Stimulated activated CD8-positive, alpha-beta memory T cell treated with anti-CD3 and anti-CD28 coated beads, Interleukin-15, amount 100 ng/mL, for 48 hours (primary cell): ENCODE results near the gene PURA.

Experiments
- DNase-seq, 2 donors: peaks; one replicate each; pipeline ENCODE4 v3.0.0-alpha.2; 2020; ENCODE audit warnings: low read depth in 2 of 2

PURA gene

GRCh38 chr5:140159014-140159927 is 45.4 kb downstream of the PURA start:
- DNase-seq = no peak

- no peak for DNase-seq
These were observed 48.4 kb downstream of the PURA start for GRCh38 chr5:140162275-140162674.

GRCh38 chr5:140162781-140163180 is 48.9 kb downstream of the PURA start:
- no peak for DNase-seq

- DNase-seq = no peak
These were observed 51.4 kb downstream of the PURA start for GRCh38 chr5:140165101-140165922.

- DNase-seq = no peak
These were observed 52.0 kb downstream of the PURA start for GRCh38 chr5:140165923-140166270.

- DNase-seq = no peak
These were observed 53.0 kb downstream of the PURA start for GRCh38 chr5:140166911-140167310.

- DNase-seq = no peak
These were observed 54.5 kb downstream of the PURA start for GRCh38 chr5:140168371-140168770.

GRCh38 chr5:140169410-140169809 is 55.5 kb downstream of the PURA start:
- no peak for DNase-seq

- no peak for DNase-seq
These were observed 58.6 kb downstream of the PURA start for GRCh38 chr5:140172483-140172882.

GRCh38 chr5:140174014-140174413 is 60.1 kb downstream of the PURA start:
- no peak for DNase-seq

GRCh38 chr5:140174465-140175366 is 60.8 kb downstream of the PURA start, which contains the start of gene CYSTM1:
Gene CYSTM1 (plus strand): TSS chr5:140175188. CDS start chr5:140194466, 19,278 bp downstream.
- DNase-seq = peak; percentile 93 to 95
